ENCODE data around the gene SARS1. TPM values are rescaled to one million over a fixed set of nuclear protein-coding genes. Genes with fewer than 3 reads are reported as not detected.

The SARS1 gene
- polyA plus RNA-seq, 1 of the 3 experiments (the other 2 are of a cell fraction): 98.3 TPM

GRCh38 chr1:109265016-109265415 lies 51.3 kb downstream of the SARS1 start:
- ChIA-PET CTCF (interaction anchor here (0.7 to 4.9 kb wide), 13 partner anchors 13 to 265 kb away, joined by 3 to 61 read pairs (median 8); partner anchors contain the start of gene SORT1), POLR2A (no interaction called here)
- H3K27me3 ChIP-seq (ENCODE audit: insufficient read depth): no peaks in the 10 kb centered on the region
- H2AFZ ChIP-seq (ENCODE audit: low read depth): no peak overlapping the region
- H3F3A ChIP-seq (replicated peaks; ENCODE audit: insufficient read depth): no peaks in the 10 kb centered on the region
- no peak overlapping the region for H3K9ac ChIP-seq
- H3K36me3 ChIP-seq (replicated peaks in 1 of 2; ENCODE audit: control insufficient read depth in 1 of 2, insufficient read depth in 2 of 2, low read length in 1 of 2): no peaks in the 10 kb centered on the region
- WGBS (ENCODE audit: low lambda C conversion rate): 75% methylated on average over 2 of the region's 4 CpGs
- H3K4me1 ChIP-seq (ENCODE audit: control insufficient read depth in 1 of 2, insufficient read depth in 2 of 2, low read depth in 1 of 2, low read length in 1 of 2): peaks cover 0 to 13% of the 10 kb centered on the region in 2 experiments; a peak in 2 of 4 replicates
- no peaks in the 10 kb centered on the region for H4K20me1 ChIP-seq (ENCODE audit: insufficient read depth)
- no peaks in the 10 kb centered on the region for H3K79me2 ChIP-seq (ENCODE audit: insufficient read depth)
- DNase-seq: no peak
- H3K4me3 ChIP-seq (ENCODE audit: low read depth in 2 of 2, low read length in 1 of 2): no peak overlapping the region
- no peak overlapping the region for H3K4me2 ChIP-seq
- TF ChIP-seq EZH2phosphoT487 (IDR thresholded peaks at IDR 0.05; ENCODE audit: borderline replicate concordance, low read depth) (no peak), TCF12 (IDR thresholded peaks at IDR 0.05) (no peak), GABPA (IDR thresholded peaks at IDR 0.05; ENCODE audit: low read depth) (no peak), JUND (IDR thresholded peaks at IDR 0.05) (no peak), CHD2 (IDR thresholded peaks at IDR 0.05; ENCODE audit: low read length, partially characterized antibody) (no peak), FOXJ3 (CRISPR knock-in tag; IDR thresholded peaks at IDR 0.05) (no peak), ZBTB33 (IDR thresholded peaks at IDR 0.05; ENCODE audit: borderline replicate concordance, low read depth) (no peak), ELF1 (IDR thresholded peaks at IDR 0.05) (no peak), REST (IDR thresholded peaks at IDR 0.05; ENCODE audit: low read depth, low read length) (no peak), NFIC (IDR thresholded peaks at IDR 0.05; ENCODE audit: borderline replicate concordance) (no peak), PBX3 (IDR thresholded peaks at IDR 0.05) (no peak)
- H3K9me3 ChIP-seq: no peaks in the 10 kb centered on the region
- H3K27ac ChIP-seq (ENCODE audit: low read depth in 2 of 2, low read length in 1 of 2): no peak overlapping the region
- H3K9me2 ChIP-seq: no peaks in the 10 kb centered on the region
